ENCODE results near the gene NPPA. TPM values are rescaled to one million over a fixed set of nuclear protein-coding genes. Genes with fewer than 3 reads are reported as not detected.

Gene NPPA
- total RNA-seq, 1 experiment from 2014 or later = not detected

DNA sequence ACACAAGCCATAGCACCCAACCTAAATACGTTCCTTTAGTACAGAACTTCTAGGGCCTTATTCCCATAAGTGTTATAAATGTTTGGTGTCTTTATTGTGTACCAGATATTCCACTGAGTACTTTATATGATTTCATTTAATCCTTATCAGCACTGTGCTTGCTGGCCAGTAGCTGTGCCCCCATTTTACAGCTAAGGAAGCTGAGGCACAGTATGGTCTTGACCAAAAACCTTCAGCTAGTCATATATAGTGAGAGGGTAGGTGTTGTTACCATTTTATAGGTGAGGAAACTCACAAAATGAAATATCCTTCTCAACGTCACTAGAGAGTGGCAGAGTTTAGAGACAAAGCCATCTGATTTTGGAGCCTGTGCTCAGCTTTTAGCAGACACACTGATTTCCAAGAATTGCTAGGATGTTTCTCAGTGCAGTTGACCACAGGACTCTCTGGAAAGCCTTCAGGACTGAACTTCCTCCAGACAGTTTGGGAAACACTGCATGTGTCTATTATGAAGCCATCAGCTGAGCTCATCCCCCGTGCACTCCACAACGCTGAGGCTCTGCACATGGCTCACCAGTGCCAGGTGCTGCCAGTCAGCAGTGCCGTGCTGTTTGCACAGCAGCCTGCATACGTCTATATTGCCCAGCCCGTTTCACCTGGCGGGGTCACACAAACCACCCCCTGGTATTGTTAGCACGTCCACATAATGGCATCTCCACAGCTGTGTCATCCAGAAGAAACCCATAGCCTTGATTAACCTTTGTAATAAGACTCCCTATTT, 15.4 kb downstream of the NPPA start:
- Histone ChIP-seq H4K20me1 (ENCODE audit: insufficient read depth) (no peaks in the 10 kb centered on the region), H3K27ac (ENCODE audit: low read depth, low read length) (no peak overlapping the region), H3K9me2 (ENCODE audit: insufficient read depth) (no peaks in the 10 kb centered on the region), H3K36me3 (ENCODE audit: control insufficient read depth in 1 of 2, insufficient read depth in 2 of 2, low read length in 2 of 2) (peaks cover 5 to 20% of the 10 kb centered on the region in 2 experiments; a peak in 2 of 4 replicates), H3K4me1 (ENCODE audit: control insufficient read depth in 1 of 2, insufficient read depth in 2 of 2, low read length in 2 of 2) (no peaks in the 10 kb centered on the region), H3K27me3 (ENCODE audit: insufficient read depth, low read length) (no peaks in the 10 kb centered on the region), H3K4me3 (replicated peaks in 1 of 2; ENCODE audit: low read depth in 1 of 2, low read length in 2 of 2) (no peak overlapping the region), H3K9ac (ENCODE audit: low read length) (no peak overlapping the region), H2AFZ (ENCODE audit: low read depth, low read length, poor library complexity, severe bottlenecking) (no peak overlapping the region), H3K4me2 (ENCODE audit: low read length) (no peak overlapping the region), H3K9me3 (ENCODE audit: control insufficient read depth in 1 of 2, insufficient read depth in 1 of 2, low read depth in 1 of 2, low read length in 2 of 2) (no peaks in the 10 kb centered on the region), H3K79me2 (ENCODE audit: insufficient read depth, low read length) (no peaks in the 10 kb centered on the region)
- POLR2A ChIA-PET = interaction anchor here (1.5 kb wide), 1 partner anchor 76 kb away, joined by 4 read pairs; no protein-coding TSS in a partner anchor
- TF ChIP-seq SRF (IDR thresholded peaks at IDR 0.05; ENCODE audit: low read depth) = no peak
- no peak for TF ChIP-seq MAX (IDR thresholded peaks at IDR 0.05)
- TF ChIP-seq SP1 (IDR thresholded peaks at IDR 0.05; ENCODE audit: low read depth) = no peak
- no peak for TF ChIP-seq CBX3 (IDR thresholded peaks at IDR 0.05; ENCODE audit: low read depth)
- TF ChIP-seq CEBPB (IDR thresholded peaks at IDR 0.05; ENCODE audit: low read depth) = no peak
- CTCF ChIA-PET = no interaction called here
- intact Hi-C loops (cut with micrococcal nuclease) = loop anchor here (10.0 kb wide), 2 partner anchors 373 to 797 kb away; no protein-coding TSS in a partner anchor
- RAD21 ChIA-PET (ENCODE audit: low non-redundant PET in 1 of 2, low total read pairs in 2 of 2, uncharacterized antibody in 2 of 2, unreplicated experiment in 2 of 2) = no interaction called here
- DNase-seq (ENCODE audit: low read depth, low spot score) (no peak), ATAC-seq (no peak)
- no TSS peak for BruUV-seq (replicated peaks)

DNA sequence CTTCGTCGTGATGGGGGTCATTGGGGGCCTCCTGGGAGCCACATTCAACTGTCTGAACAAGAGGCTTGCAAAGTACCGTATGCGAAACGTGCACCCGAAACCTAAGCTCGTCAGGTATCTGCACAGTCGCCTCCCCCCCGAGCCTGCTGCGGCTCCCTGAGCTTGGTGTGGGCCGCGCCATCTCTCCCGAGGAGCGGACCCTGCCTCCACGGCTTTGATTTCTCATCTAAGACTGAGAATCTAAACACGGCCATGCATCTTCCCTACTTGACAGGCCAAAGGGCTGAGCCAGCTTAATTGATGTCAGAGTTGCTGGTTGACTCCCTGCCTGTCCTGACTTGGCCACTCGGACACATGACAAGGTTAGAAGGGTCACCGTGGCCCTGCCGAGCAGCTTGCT, 19.1 kb downstream of the NPPA start:
- Histone ChIP-seq H3K9ac (ENCODE audit: low read length) (no peak overlapping the region), H3K36me3 (ENCODE audit: control insufficient read depth in 1 of 2, insufficient read depth in 2 of 2, low read length in 2 of 2) (peaks cover 5 to 13% of the 10 kb centered on the region in 2 experiments; a peak in 2 of 4 replicates), H3K9me3 (ENCODE audit: control insufficient read depth in 1 of 2, insufficient read depth in 1 of 2, low read depth in 1 of 2, low read length in 2 of 2) (no peaks in the 10 kb centered on the region), H3K27me3 (ENCODE audit: insufficient read depth, low read length) (no peaks in the 10 kb centered on the region), H3K79me2 (ENCODE audit: insufficient read depth, low read length) (no peaks in the 10 kb centered on the region), H3K27ac (ENCODE audit: low read depth, low read length) (no peak overlapping the region), H3K9me2 (ENCODE audit: insufficient read depth) (no peaks in the 10 kb centered on the region), H3K4me1 (ENCODE audit: control insufficient read depth in 1 of 2, insufficient read depth in 2 of 2, low read length in 2 of 2) (no peaks in the 10 kb centered on the region), H3K4me2 (ENCODE audit: low read length) (no peak overlapping the region), H3K4me3 (replicated peaks in 1 of 2; ENCODE audit: low read depth in 1 of 2, low read length in 2 of 2) (no peak overlapping the region), H4K20me1 (ENCODE audit: insufficient read depth) (no peaks in the 10 kb centered on the region), H2AFZ (ENCODE audit: low read depth, low read length, poor library complexity, severe bottlenecking) (no peak overlapping the region)
- intact Hi-C loops (cut with micrococcal nuclease) = no loop called here
- ChIA-PET CTCF (no interaction called here), RAD21 (ENCODE audit: low non-redundant PET in 1 of 2, low total read pairs in 2 of 2, uncharacterized antibody in 2 of 2, unreplicated experiment in 2 of 2) (no interaction called here), POLR2A (interaction anchor here (1.7 kb wide), 1 partner anchor 79 kb away, joined by 5 read pairs; no protein-coding TSS in a partner anchor)
- no peak for TF ChIP-seq JUND (IDR thresholded peaks at IDR 0.05)
- TF ChIP-seq RAD21 (IDR thresholded peaks at IDR 0.05; ENCODE audit: low read depth) = no peak
- no peak for TF ChIP-seq EZH2phosphoT487 (IDR thresholded peaks at IDR 0.05; ENCODE audit: borderline replicate concordance)
- no peak for TF ChIP-seq CEBPB (IDR thresholded peaks at IDR 0.05; ENCODE audit: low read depth)
- TF ChIP-seq EZH2 (IDR thresholded peaks at IDR 0.05) = no peak
- TF ChIP-seq TCF7L2 (IDR thresholded peaks at IDR 0.05; ENCODE audit: borderline replicate concordance, extremely low read depth, insufficient read depth, insufficient read length) = no peak
- TF ChIP-seq POLR2A (IDR thresholded peaks at IDR 0.05; ENCODE audit: borderline replicate concordance, extremely low read depth, insufficient read depth, insufficient read length) = no peak
- TF ChIP-seq YY1 (IDR thresholded peaks at IDR 0.05; ENCODE audit: extremely low read depth, insufficient replicate concordance, low read depth, low read length) = no peak
- TF ChIP-seq ELF1 (IDR thresholded peaks at IDR 0.05; ENCODE audit: borderline replicate concordance, low read depth) = no peak
- TF ChIP-seq REST (IDR thresholded peaks at IDR 0.05; ENCODE audit: low read depth) = no peak
- TF ChIP-seq MAX (IDR thresholded peaks at IDR 0.05) = no peak
- BruUV-seq (replicated peaks) = no TSS peak
- DNase-seq (ENCODE audit: low read depth, low spot score) (no peak), ATAC-seq (no peak)
